ENCODE measurements around the gene OR51T1. TPM values are rescaled to one million over a fixed set of nuclear protein-coding genes. Genes with fewer than 3 reads are reported as not detected.
"Not testable (repeated sequence)": the region's sequence is repeated elsewhere in the genome, so short reads cannot be mapped to it uniquely, and the experiment has no call there.

OR51T1 gene
- polyA plus RNA-seq, 3 donors, result not detected

GRCh38 chr11:4848908-4849532 is 32.7 kb upstream of the OR51T1 start, which contains the start of gene OR51S1:
Gene OR51S1 (minus strand): TSS chr11:4849208. CDS start chr11:4849208, 0 bp downstream.
- no peak within 1 kb of the TSS for H3K27ac Mint-ChIP-seq
- intact Hi-C loops (cut with micrococcal nuclease), result no loop called here
- WGBS (ENCODE audit: insufficient coverage), result 88% methylated on average over 8 of the region's 9 CpGs

GRCh38 chr11:4851033-4851432 is 30.7 kb upstream of the OR51T1 start:
- H3K4me1 Mint-ChIP-seq, result no peaks in the 10 kb centered on the region
- Histone ChIP-seq H3K4me3 (replicated peaks in 1 of 3; ENCODE audit: low read depth in 2 of 3, low read length in 3 of 3) (no peak overlapping the region), H3K9ac (ENCODE audit: insufficient read depth, low read length, poor library complexity, severe bottlenecking) (no peak overlapping the region), H3K36me3 (replicated peaks in 1 of 2; ENCODE audit: control insufficient read depth in 1 of 2, insufficient read depth in 2 of 2, low read length in 2 of 2) (no peaks in the 10 kb centered on the region), H3K79me2 (ENCODE audit: insufficient read depth, low read length) (no peaks in the 10 kb centered on the region), H2AFZ (ENCODE audit: insufficient read depth, low read depth, low read length, poor library complexity, severe bottlenecking) (no peak overlapping the region), H3K9me3 (replicated peaks in 1 of 2; ENCODE audit: control insufficient read depth in 1 of 2, insufficient read depth in 1 of 2, low read length in 2 of 2) (no peaks in the 10 kb centered on the region), H4K20me1 (ENCODE audit: insufficient read depth, low read length) (no peaks in the 10 kb centered on the region), H3K4me1 (ENCODE audit: control insufficient read depth in 1 of 2, insufficient read depth in 2 of 2, low read length in 2 of 2) (no peaks in the 10 kb centered on the region), H3K27ac (ENCODE audit: low read depth in 1 of 2, low read length in 2 of 2) (no peak overlapping the region), H3K27me3 (ENCODE audit: control insufficient read depth in 2 of 2, insufficient read depth in 2 of 2, low read length in 2 of 2) (no peaks in the 10 kb centered on the region), H3K4me2 (replicated peaks; ENCODE audit: extremely low read depth, low read length, poor library complexity, severe bottlenecking) (no peak overlapping the region)
- H3K36me3 Mint-ChIP-seq, result no peaks in the 10 kb centered on the region
- peaks cover 0 to 4% (median 1%) of the 10 kb centered on the region in 7 donors for H3K9me3 Mint-ChIP-seq
- no peak overlapping the region for H3K27ac Mint-ChIP-seq
- no peak overlapping the region for H3K4me3 Mint-ChIP-seq
- 17% methylated on average over 2 of the region's 4 CpGs for WGBS (ENCODE audit: insufficient coverage)
- no peak for DNase-seq
- H3K27me3 Mint-ChIP-seq (ENCODE audit: low read depth in 3 of 3), result peaks cover 0 to 2% (median 2%) of the 10 kb centered on the region in 3 donors
- intact Hi-C loops (cut with micrococcal nuclease), result no loop called here
- no peak for TF ChIP-seq CTCF (IDR thresholded peaks at IDR 0.05)

More at GRCh38 chr11:4848908-4849532, 32.7 kb upstream of the OR51T1 start, which contains the start of gene OR51S1:
- peaks cover 0 to 2% (median 0%) of the 10 kb centered on the region in 3 donors for H3K27me3 Mint-ChIP-seq (ENCODE audit: low read depth in 3 of 3)
- Histone ChIP-seq H3K4me3 (replicated peaks in 1 of 3; ENCODE audit: low read depth in 2 of 3, low read length in 3 of 3) (no peak within 1 kb of the TSS), H3K36me3 (replicated peaks in 1 of 2; ENCODE audit: control insufficient read depth in 1 of 2, insufficient read depth in 2 of 2, low read length in 2 of 2) (no peaks in the 10 kb centered on the region), H3K27me3 (ENCODE audit: control insufficient read depth in 2 of 2, insufficient read depth in 2 of 2, low read length in 2 of 2) (no peaks in the 10 kb centered on the region), H3K79me2 (ENCODE audit: insufficient read depth, low read length) (no peaks in the 10 kb centered on the region), H3K4me2 (replicated peaks; ENCODE audit: extremely low read depth, low read length, poor library complexity, severe bottlenecking) (no peak within 1 kb of the TSS), H3K9ac (ENCODE audit: insufficient read depth, low read length, poor library complexity, severe bottlenecking) (no peak within 1 kb of the TSS), H2AFZ (ENCODE audit: insufficient read depth, low read depth, low read length, poor library complexity, severe bottlenecking) (no peak within 1 kb of the TSS), H3K27ac (ENCODE audit: low read depth in 1 of 2, low read length in 2 of 2) (no peak within 1 kb of the TSS), H3K4me1 (ENCODE audit: control insufficient read depth in 1 of 2, insufficient read depth in 2 of 2, low read length in 2 of 2) (no peaks in the 10 kb centered on the region), H4K20me1 (ENCODE audit: insufficient read depth, low read length) (no peaks in the 10 kb centered on the region), H3K9me3 (replicated peaks in 1 of 2; ENCODE audit: control insufficient read depth in 1 of 2, insufficient read depth in 1 of 2, low read length in 2 of 2) (no peaks in the 10 kb centered on the region)
- no peak within 1 kb of the TSS for H3K4me3 Mint-ChIP-seq
- no peaks in the 10 kb centered on the region for H3K4me1 Mint-ChIP-seq
- TF ChIP-seq CTCF (IDR thresholded peaks at IDR 0.05), result no peak
- no peaks in the 10 kb centered on the region for H3K36me3 Mint-ChIP-seq
- DNase-seq, result no peak
- peaks cover 0 to 2% (median 0%) of the 10 kb centered on the region in 7 donors for H3K9me3 Mint-ChIP-seq

- H3K27ac Mint-ChIP-seq; H3K4me3 Mint-ChIP-seq; H3K27me3 Mint-ChIP-seq (ENCODE audit: low read depth in 3 of 3); H3K4me1 ChIP-seq (ENCODE audit: control insufficient read depth in 1 of 2, insufficient read depth in 2 of 2, low read length in 2 of 2); H3K27ac ChIP-seq (ENCODE audit: low read depth in 1 of 2, low read length in 2 of 2); H3K9me3 ChIP-seq (replicated peaks in 1 of 2; ENCODE audit: control insufficient read depth in 1 of 2, insufficient read depth in 1 of 2, low read length in 2 of 2); H3K9me3 Mint-ChIP-seq; H3K36me3 ChIP-seq (replicated peaks in 1 of 2; ENCODE audit: control insufficient read depth in 1 of 2, insufficient read depth in 2 of 2, low read length in 2 of 2); H3K27me3 ChIP-seq (ENCODE audit: control insufficient read depth in 2 of 2, insufficient read depth in 2 of 2, low read length in 2 of 2); H3K9ac ChIP-seq (ENCODE audit: insufficient read depth, low read length, poor library complexity, severe bottlenecking); H3K79me2 ChIP-seq (ENCODE audit: insufficient read depth, low read length); DNase-seq; H3K4me3 ChIP-seq (replicated peaks in 1 of 3; ENCODE audit: low read depth in 2 of 3, low read length in 3 of 3); H3K4me2 ChIP-seq (replicated peaks; ENCODE audit: extremely low read depth, low read length, poor library complexity, severe bottlenecking); H3K36me3 Mint-ChIP-seq; H3K4me1 Mint-ChIP-seq; H2AFZ ChIP-seq (ENCODE audit: insufficient read depth, low read depth, low read length, poor library complexity, severe bottlenecking); intact Hi-C loops (cut with micrococcal nuclease); H4K20me1 ChIP-seq (ENCODE audit: insufficient read depth, low read length): not testable (repeated sequence)
- WGBS (ENCODE audit: insufficient coverage), result 96% methylated on average over 6 of the region's 7 CpGs
Measured at GRCh38 chr11:4854286-4854685, 27.4 kb upstream of the OR51T1 start.

Data from CD14-positive monocyte (primary cell).